ENCODE measurements around the gene C21orf58.

DNA sequence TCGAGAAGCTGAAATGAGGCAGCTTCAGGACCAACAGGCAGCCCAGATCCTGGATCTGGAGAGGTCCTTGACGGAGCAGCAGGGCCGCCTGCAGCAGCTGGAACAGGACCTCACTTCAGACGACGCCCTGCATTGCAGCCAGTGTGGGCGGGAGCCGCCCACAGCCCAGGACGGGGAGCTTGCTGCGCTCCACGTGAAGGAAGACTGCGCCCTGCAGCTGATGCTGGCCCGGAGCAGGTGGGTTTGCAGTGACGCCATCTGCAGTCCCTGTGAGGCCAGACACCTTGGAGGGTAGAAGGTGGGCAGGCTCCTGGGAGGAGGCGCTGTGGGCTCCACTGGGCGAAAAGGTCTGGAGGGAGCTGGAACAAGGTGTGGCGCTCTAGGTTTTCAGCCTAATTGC lies 40.0 kb upstream of the C21orf58 start:
- TF ChIP-seq, protein P1, sequence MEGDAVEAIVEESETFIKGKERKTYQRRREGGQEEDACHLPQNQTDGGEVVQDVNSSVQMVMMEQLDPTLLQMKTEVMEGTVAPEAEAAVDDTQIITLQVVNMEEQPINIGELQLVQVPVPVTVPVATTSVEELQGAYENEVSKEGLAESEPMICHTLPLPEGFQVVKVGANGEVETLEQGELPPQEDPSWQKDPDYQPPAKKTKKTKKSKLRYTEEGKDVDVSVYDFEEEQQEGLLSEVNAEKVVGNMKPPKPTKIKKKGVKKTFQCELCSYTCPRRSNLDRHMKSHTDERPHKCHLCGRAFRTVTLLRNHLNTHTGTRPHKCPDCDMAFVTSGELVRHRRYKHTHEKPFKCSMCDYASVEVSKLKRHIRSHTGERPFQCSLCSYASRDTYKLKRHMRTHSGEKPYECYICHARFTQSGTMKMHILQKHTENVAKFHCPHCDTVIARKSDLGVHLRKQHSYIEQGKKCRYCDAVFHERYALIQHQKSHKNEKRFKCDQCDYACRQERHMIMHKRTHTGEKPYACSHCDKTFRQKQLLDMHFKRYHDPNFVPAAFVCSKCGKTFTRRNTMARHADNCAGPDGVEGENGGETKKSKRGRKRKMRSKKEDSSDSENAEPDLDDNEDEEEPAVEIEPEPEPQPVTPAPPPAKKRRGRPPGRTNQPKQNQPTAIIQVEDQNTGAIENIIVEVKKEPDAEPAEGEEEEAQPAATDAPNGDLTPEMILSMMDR (IDR thresholded peaks at IDR 0.05), result no peak
- TF ChIP-seq POLR2A (IDR thresholded peaks at IDR 0.05) (no peak), EP300 (IDR thresholded peaks at IDR 0.05) (no peak)

Data from tibial nerve (tissue), 4 donors.